H1 (cell line): ENCODE measurements around the gene FBXW8. TPM values are rescaled to one million over a fixed set of nuclear protein-coding genes. Genes with fewer than 3 reads are reported as not detected.

Source experiments
- CTCF ChIA-PET: fragments of 300-600 bp; sonication (Branson Sonifier 250); formaldehyde crosslinking; loops from one replicate; lab custom pipeline; 2021; ENCODE audit not compliant: partially characterized antibody; lab: Charles Lee
- POLR2A ChIA-PET: fragments of 300-600 bp; sonication (Branson Sonifier 250); formaldehyde crosslinking; loops from one replicate; lab custom pipeline; 2021; ENCODE audit warnings: inconsistent platforms; ENCODE audit not compliant: partially characterized antibody; lab: Charles Lee
- DNase-seq, 2 experiments: peaks; one replicate each; pipeline versions ENCODE4 v3.0.0 to v3.0.0-alpha.2; 2010 to 2022; ENCODE audit warnings: low spot score in 2 of 2, low read depth in 1 of 2, mixed read lengths in 1 of 2
- FAIRE-seq: peaks from 2 replicates; lab custom pipeline; 2011; peaks lifted over from hg19 to GRCh38; lab: Jason Lieb, UNC
- H2AFZ ChIP-seq: 2 replicates; pipeline ENCODE4 v1.8.1; 2012; ENCODE audit warnings: low read length, inconsistent platforms
- H2AK5ac ChIP-seq: 2 replicates; pipeline ENCODE4 v1.6.1; 2013; ENCODE audit warnings: low read depth, low read length
- H2BK120ac ChIP-seq: replicated peaks from 2 replicates; pipeline ENCODE3; 2013; ENCODE audit warnings: low read depth, low read length, inconsistent platforms
- H2BK12ac ChIP-seq: 2 replicates; pipeline ENCODE4 v1.6.1; 2013; ENCODE audit warnings: low read depth, low read length
- H2BK15ac ChIP-seq: 2 replicates; pipeline ENCODE4 v1.6.1; 2013; ENCODE audit warnings: low read length
- H2BK20ac ChIP-seq: 2 replicates; pipeline ENCODE4 v1.6.1; 2013; ENCODE audit warnings: low read length
- H2BK5ac ChIP-seq: 2 replicates; pipeline ENCODE4 v1.6.1; 2013; ENCODE audit warnings: low read depth, low read length
- H3K14ac ChIP-seq: 2 replicates; pipeline ENCODE4 v1.6.1; 2013; ENCODE audit warnings: inconsistent platforms; ENCODE audit not compliant: insufficient read length
- H3K18ac ChIP-seq: 2 replicates; pipeline ENCODE4 v1.6.1; 2013; ENCODE audit warnings: low read length; ENCODE audit errors: extremely low read depth
- H3K23ac ChIP-seq: 2 replicates; pipeline ENCODE4 v1.6.1; 2013; ENCODE audit warnings: inconsistent platforms; ENCODE audit not compliant: insufficient read length
- H3K23me2 ChIP-seq: 2 replicates; pipeline ENCODE4 v1.6.1; 2013; ENCODE audit warnings: low read depth, low read length
- H3K27ac ChIP-seq: 2 replicates; pipeline ENCODE4 v1.6.1; 2011; ENCODE audit warnings: low read depth, low read length, inconsistent platforms
- H3K27me3 ChIP-seq, 4 experiments: replicated peaks in 1 of 4; 1 replicate in 1 of 4; 2 replicates in 3 of 4; pipeline versions ENCODE4 v1.6.1 to v1.8.1; 2011 to 2013; ENCODE audit warnings: low read length in 3 of 4, mild to moderate bottlenecking in 3 of 4, inconsistent platforms in 2 of 4, mixed read lengths in 2 of 4, moderate library complexity in 1 of 4; ENCODE audit not compliant: control insufficient read depth in 3 of 4, insufficient read depth in 3 of 4; ENCODE audit errors: extremely low read depth in 1 of 4
- H3K36me3 ChIP-seq, 4 experiments: 2 replicates each; pipeline versions ENCODE4 v1.6.1 to v1.8.1; 2011 to 2013; ENCODE audit warnings: mild to moderate bottlenecking in 4 of 4, low read length in 3 of 4, moderate library complexity in 2 of 4, control low read depth in 1 of 4, inconsistent platforms in 1 of 4; ENCODE audit not compliant: insufficient read depth in 4 of 4, control insufficient read depth in 2 of 4
- H3K4ac ChIP-seq: replicated peaks from 2 replicates; pipeline ENCODE3; 2013; ENCODE audit warnings: low read length, low read depth, mixed read lengths, inconsistent platforms; ENCODE audit not compliant: insufficient read length
- H3K4me1 ChIP-seq, 4 experiments: replicated peaks in 1 of 4; 1 replicate in 1 of 4; 2 replicates in 3 of 4; pipeline versions ENCODE4 v1.6.1 to v1.8.1; 2011 to 2013; ENCODE audit warnings: low read length in 3 of 4, inconsistent platforms in 2 of 4, mixed read lengths in 1 of 4; ENCODE audit not compliant: insufficient read depth in 4 of 4, control insufficient read depth in 3 of 4
- H3K4me2 ChIP-seq, 2 experiments: 2 replicates each; pipeline versions ENCODE4 v1.6.1 to v1.8.1; 2011 to 2013; ENCODE audit warnings: low read depth in 2 of 2, low read length in 2 of 2, control low read depth in 1 of 2, inconsistent platforms in 1 of 2, mild to moderate bottlenecking in 1 of 2; ENCODE audit not compliant: insufficient read depth in 1 of 2
- H3K4me3 ChIP-seq, 4 experiments: fragments of 200-600, 300-600 bp in 1 of 4; sonication (generic), shearing (Covaris generic), sonication (Bioruptor Twin) in 1 of 4; 2 replicates each; pipeline versions ENCODE4 v1.5.1 to v1.8.1; 2011 to 2016; ENCODE audit warnings: low read length in 4 of 4, low read depth in 3 of 4, control low read depth in 2 of 4, inconsistent platforms in 2 of 4, mild to moderate bottlenecking in 2 of 4, mixed read lengths in 1 of 4, moderate library complexity in 1 of 4; ENCODE audit not compliant: insufficient read depth in 2 of 4; ENCODE audit errors: extremely low read depth in 1 of 4
- H3K56ac ChIP-seq: replicated peaks from 2 replicates; pipeline ENCODE3; 2013; ENCODE audit warnings: low read depth, mild to moderate bottlenecking, mixed read lengths, low read length, inconsistent platforms; ENCODE audit not compliant: insufficient read length
- H3K79me1 ChIP-seq: 2 replicates; pipeline ENCODE4 v1.6.1; 2013; ENCODE audit warnings: low read depth, low read length, control low read depth
- H3K79me2 ChIP-seq, 2 experiments: 2 replicates each; pipeline versions ENCODE4 v1.6.1 to v1.8.1; 2012 to 2013; ENCODE audit warnings: low read length in 2 of 2, mild to moderate bottlenecking in 2 of 2, inconsistent platforms in 1 of 2; ENCODE audit not compliant: insufficient read depth in 2 of 2, control insufficient read depth in 1 of 2
- H3K9ac ChIP-seq, 4 experiments: replicated peaks in 1 of 4; 1 replicate in 1 of 4; 2 replicates in 3 of 4; pipeline versions ENCODE4 v1.6.1 to v1.8.1; 2011 to 2013; ENCODE audit warnings: low read depth in 3 of 4, low read length in 3 of 4, control low read depth in 2 of 4, mild to moderate bottlenecking in 2 of 4, moderate library complexity in 2 of 4, inconsistent platforms in 1 of 4; ENCODE audit errors: extremely low read depth in 1 of 4
- H3K9me3 ChIP-seq, 2 experiments: 2 replicates each; pipeline versions ENCODE4 v1.6.1 to v1.8.1; 2012 to 2013; ENCODE audit warnings: mild to moderate bottlenecking in 2 of 2, moderate library complexity in 2 of 2, control low read depth in 1 of 2, inconsistent platforms in 1 of 2, low read depth in 1 of 2, low read length in 1 of 2, mixed read lengths in 1 of 2; ENCODE audit not compliant: insufficient read depth in 2 of 2
- H4K20me1 ChIP-seq, 2 experiments: replicated peaks in 1 of 2; 2 replicates each; pipeline versions ENCODE3 to v1.8.1; 2011 to 2013; ENCODE audit warnings: inconsistent platforms in 2 of 2, low read length in 2 of 2, mild to moderate bottlenecking in 1 of 2; ENCODE audit not compliant: insufficient read depth in 2 of 2, control insufficient read depth in 1 of 2
- H4K5ac ChIP-seq: 2 replicates; pipeline ENCODE4 v1.6.1; 2013; ENCODE audit warnings: low read length, low read depth, mixed read lengths, inconsistent platforms; ENCODE audit not compliant: insufficient read length
- H4K8ac ChIP-seq: 2 replicates; pipeline ENCODE4 v1.8.0; 2013; ENCODE audit warnings: mild to moderate bottlenecking, moderate library complexity, low read length, inconsistent platforms; ENCODE audit not compliant: insufficient read depth; ENCODE audit errors: extremely low read depth
- H4K91ac ChIP-seq: replicated peaks from 2 replicates; pipeline ENCODE3; 2013; ENCODE audit warnings: low read length, mixed read lengths, inconsistent platforms; ENCODE audit not compliant: insufficient read length
- CBX5 ChIP-seq: fragments of 300-800, 300-1000 bp; sonication (generic); IDR thresholded peaks from 2 replicates; pipeline ENCODE4 v1.7.1; 2016; ENCODE audit warnings: antibody characterized with exemption, low read length, low read depth
- CHD2 ChIP-seq: IDR thresholded peaks from 2 replicates; pipeline ENCODE4 v1.6.1; 2012; ENCODE audit warnings: low read length, improper control_type of control experiment
- CREB1 ChIP-seq: IDR thresholded peaks from 2 replicates; pipeline ENCODE4 v1.6.1; 2012; ENCODE audit warnings: inconsistent platforms
- CTBP2 ChIP-seq: IDR thresholded peaks from 2 replicates; pipeline ENCODE4 v1.7.0; 2011; ENCODE audit warnings: borderline replicate concordance, mild to moderate bottlenecking, moderate library complexity, mixed read lengths, low read length; ENCODE audit not compliant: insufficient read depth, insufficient read length
- GTF2F1 ChIP-seq: IDR thresholded peaks from 2 replicates; pipeline ENCODE4 v1.6.1; 2012; ENCODE audit warnings: low read depth, low read length, improper control_type of control experiment, borderline replicate concordance
- HDAC2 ChIP-seq, 2 experiments: fragments of 300-600 bp in 1 of 2; sonication (generic) in 1 of 2; IDR thresholded peaks; 2 replicates each; pipeline ENCODE4 v1.6.1; 2011 to 2012; ENCODE audit warnings: low read depth in 2 of 2, low read length in 2 of 2, mild to moderate bottlenecking in 2 of 2, moderate library complexity in 2 of 2, borderline replicate concordance in 1 of 2, inconsistent platforms in 1 of 2
- JUN ChIP-seq: IDR thresholded peaks from 2 replicates; pipeline ENCODE4 v1.6.1; 2011; ENCODE audit warnings: low read depth, mild to moderate bottlenecking, improper control_type of control experiment, low read length
- JUND ChIP-seq: IDR thresholded peaks from 2 replicates; pipeline ENCODE4 v1.6.1; 2011; ENCODE audit warnings: mild to moderate bottlenecking, improper control_type of control experiment, low read length
- MAFK ChIP-seq: IDR thresholded peaks from 2 replicates; pipeline ENCODE4 v1.6.1; 2012; ENCODE audit warnings: low read depth, mild to moderate bottlenecking, improper control_type of control experiment, low read length
- NANOG ChIP-seq: IDR thresholded peaks from 2 replicates; pipeline ENCODE4 v1.6.1; 2011; ENCODE audit warnings: low read length, low read depth, mild to moderate bottlenecking, inconsistent platforms; ENCODE audit not compliant: insufficient read depth, poor library complexity, severe bottlenecking
- POLR2A ChIP-seq, 2 experiments: IDR thresholded peaks; 1 replicate in 1 of 2; 2 replicates in 1 of 2; pipeline ENCODE4 v1.6.1; 2011; ENCODE audit warnings: low read depth in 2 of 2, low read length in 2 of 2, mild to moderate bottlenecking in 2 of 2; ENCODE audit errors: control extremely low read depth in 1 of 2
- SP2 ChIP-seq: IDR thresholded peaks from 2 replicates; pipeline ENCODE4 v1.6.1; 2012; ENCODE audit warnings: mild to moderate bottlenecking, low read length, inconsistent platforms
- SUZ12 ChIP-seq: fragments of 200-600 bp; sonication (generic); IDR thresholded peaks from 2 replicates; pipeline ENCODE4 v1.6.1; 2012; ENCODE audit warnings: mild to moderate bottlenecking, inconsistent platforms, low read length, moderate library complexity, mixed read lengths
- TBP ChIP-seq: IDR thresholded peaks from 2 replicates; pipeline ENCODE4 v1.6.1; 2011; ENCODE audit warnings: low read depth, low read length, improper control_type of control experiment
- TEAD4 ChIP-seq: IDR thresholded peaks from 2 replicates; pipeline ENCODE4 v1.6.1; 2012; ENCODE audit warnings: low read depth, low read length, inconsistent platforms, mixed read lengths
- YY1 ChIP-seq: IDR thresholded peaks from 2 replicates; pipeline ENCODE4 v1.6.1; 2011; ENCODE audit warnings: low read depth, mild to moderate bottlenecking, low read length
- WGBS, 2 experiments: shearing (Covaris generic) in 1 of 2; methylation state at CpG; one replicate each; pipeline versions ENCODE4 v1.1.6 to v1.1.7; 2013 to 2015; ENCODE audit warnings: low lambda C conversion rate in 2 of 2, mixed read lengths in 2 of 2, inconsistent platforms in 1 of 2, low coverage in 1 of 2, missing lambda C conversion rate in 1 of 2; ENCODE audit not compliant: insufficient replicate concordance in 2 of 2, insufficient coverage in 1 of 2, insufficient read length in 1 of 2; ENCODE audit errors: extremely low coverage in 1 of 2, missing lambda C conversion rate in 1 of 2; 5-methylcytosine and 5-hydroxymethylcytosine counted together
- polyA plus RNA-seq, 7 experiments: library from polyadenylated mRNA; depleted of rRNA in 3 of 7; stranded (reverse) in 5 of 7; unstranded in 2 of 7; fragments of >200 nt in 5 of 7; fragments of 200-250 nt in 2 of 7; gene quantifications; 1 replicate in 5 of 7; 2 replicates in 1 of 7; 4 replicates in 1 of 7; pipeline versions ENCODE4 v1.2.1 to v1.2.3, GENCODE V29; 2011 to 2013; ENCODE audit warnings: missing spikeins in 2 of 7, mixed read lengths in 2 of 7
- total RNA-seq: library from RNA; stranded (reverse); fragmentation: NEBNext Ultra II Directional; extraction: Animal tissue kit (Norgen Biotek cat#: 25700); gene quantifications from 2 replicates; pipeline ENCODE4 v1.2.1, GENCODE V29; 2021

FBXW8 gene
- total and polyA plus RNA-seq, 2 of the 8 experiments (the other 6 are each of a cell fraction or from before 2014, with no cell fraction given) = 15.8 to 16.0 TPM

DNA sequence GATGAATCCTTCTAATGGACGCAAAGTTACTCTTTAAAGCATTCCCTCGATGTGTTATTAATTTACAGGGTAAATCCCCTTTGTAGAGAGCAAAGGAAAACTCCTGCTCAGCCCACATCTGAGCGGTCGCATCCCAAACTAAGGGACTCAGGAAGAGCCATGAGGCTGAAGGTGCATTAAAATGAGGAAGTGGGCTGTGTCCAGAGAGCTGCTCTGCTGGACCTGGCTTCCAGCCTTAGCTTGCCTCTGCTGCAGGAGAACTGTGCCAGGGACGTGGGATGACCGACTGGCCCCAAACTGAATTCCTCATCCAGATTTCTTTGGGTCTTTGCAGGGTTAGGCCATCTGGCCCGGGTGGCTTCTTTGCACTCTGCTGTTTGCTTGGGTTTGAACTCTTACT, 88.3 kb downstream of the FBXW8 start:
- Histone ChIP-seq H4K8ac (no peak overlapping the region), H3K4me3 (no peak overlapping the region), H3K9me3 (no peaks in the 10 kb centered on the region), H3K4ac (no peak overlapping the region), H3K36me3 (no peaks in the 10 kb centered on the region), H2BK15ac (no peak overlapping the region), H3K4me1 (peaks cover 0 to 14% (median 2%) of the 10 kb centered on the region in 4 experiments; a peak in 3 of 7 replicates), H2AFZ (no peak overlapping the region), H3K4me2 (no peak overlapping the region), H4K5ac (no peak overlapping the region), H2BK20ac (no peak overlapping the region), H4K20me1 (peaks cover 0 to 2% of the 10 kb centered on the region in 2 experiments), H3K56ac (no peak overlapping the region), H3K79me2 (no peaks in the 10 kb centered on the region), H2BK5ac (no peak overlapping the region), H2BK12ac (no peak overlapping the region), H2BK120ac (no peak overlapping the region), H3K18ac (no peak overlapping the region), H3K14ac (no peak overlapping the region), H3K23ac (no peak overlapping the region), H4K91ac (no peak overlapping the region), H3K79me1 (peaks cover 2% of the 10 kb centered on the region), H3K23me2 (no peaks in the 10 kb centered on the region), H3K27ac (no peak overlapping the region), H3K27me3 (no peaks in the 10 kb centered on the region), H3K9ac (no peak overlapping the region), H2AK5ac (no peak overlapping the region)
- DNase-seq (no peak), FAIRE-seq (no peak)
- WGBS, 2 experiments = 97% methylated on average over 7 of the region's 7 CpGs; no CpG with 5 or more reads in 1 of the 2 experiments
- CTCF ChIA-PET = interaction anchor here (0.8 to 2.5 kb wide), 3 partner anchors 9 to 28 kb away, joined by 3 to 14 read pairs (median 4); no protein-coding TSS in a partner anchor
- POLR2A ChIA-PET = no interaction called here
- no peak for TF ChIP-seq SUZ12
- no peak for TF ChIP-seq CREB1
- no peak for TF ChIP-seq HDAC2 (IDR thresholded peaks at IDR 0.05; ENCODE audit: borderline replicate concordance in 1 of 2, low read depth in 2 of 2, low read length in 2 of 2)
- TF ChIP-seq TEAD4 = no peak
- no peak for TF ChIP-seq CBX5
- TF ChIP-seq NANOG = no peak
- no peak for TF ChIP-seq GTF2F1
- no peak for TF ChIP-seq MAFK
- TF ChIP-seq CTBP2 = no peak
- TF ChIP-seq YY1 = no peak
- TF ChIP-seq JUN = no peak
- no peak for TF ChIP-seq SP2
- no peak for TF ChIP-seq CHD2
- no peak for TF ChIP-seq TBP
- TF ChIP-seq JUND = no peak
- no peak for TF ChIP-seq POLR2A (IDR thresholded peaks at IDR 0.05; ENCODE audit: control extremely low read depth in 1 of 2, low read depth in 2 of 2, low read length in 2 of 2)
